Measurements from ENCODE around the gene IPO11.

Gene IPO11

DNA sequence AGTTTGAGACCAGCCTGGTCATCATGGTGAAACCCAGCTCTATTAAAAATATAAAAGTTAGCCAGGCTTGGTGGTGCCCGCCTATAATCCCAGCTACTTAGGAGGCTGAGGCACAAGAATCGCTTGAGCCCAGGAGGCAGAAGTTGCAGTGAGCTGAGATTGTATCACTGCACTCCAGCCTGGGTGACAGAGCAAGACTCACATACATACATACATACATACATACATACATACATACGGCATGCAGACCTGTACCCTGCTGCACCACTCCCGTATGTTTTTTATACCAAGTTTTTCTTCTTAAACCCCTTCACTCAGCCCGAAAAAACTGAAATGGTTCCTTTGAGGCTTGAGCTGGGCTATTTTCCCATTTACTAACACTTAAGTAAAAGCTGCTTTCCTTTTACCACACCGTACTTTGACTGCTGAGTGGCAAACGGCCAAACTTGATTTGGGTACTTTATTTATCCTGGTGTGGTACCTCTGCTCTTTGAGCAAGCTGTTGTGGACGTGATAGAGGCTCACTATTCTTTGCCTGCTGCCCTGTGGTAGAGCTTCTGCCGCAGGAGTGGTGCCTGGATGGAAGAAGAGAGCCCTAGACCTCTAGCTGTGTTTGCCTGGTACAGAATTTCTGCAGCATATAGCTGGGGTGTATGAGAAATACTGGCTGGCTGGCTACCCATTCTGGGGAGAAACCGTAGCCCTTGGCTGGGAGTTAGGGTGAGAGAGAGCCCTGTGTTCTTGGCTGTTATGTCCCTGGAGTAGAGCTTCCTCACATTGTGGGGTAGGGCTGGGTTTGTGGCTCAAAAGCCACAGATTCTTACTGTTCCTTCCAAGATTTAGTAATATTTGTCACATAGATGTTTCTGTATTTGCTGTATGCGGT lies 19.4 kb downstream of the IPO11 start:
- peak; percentile 37 to 55 for DNase-seq (ENCODE audit: low read depth in 2 of 2)
- TF ChIP-seq, protein P1, sequence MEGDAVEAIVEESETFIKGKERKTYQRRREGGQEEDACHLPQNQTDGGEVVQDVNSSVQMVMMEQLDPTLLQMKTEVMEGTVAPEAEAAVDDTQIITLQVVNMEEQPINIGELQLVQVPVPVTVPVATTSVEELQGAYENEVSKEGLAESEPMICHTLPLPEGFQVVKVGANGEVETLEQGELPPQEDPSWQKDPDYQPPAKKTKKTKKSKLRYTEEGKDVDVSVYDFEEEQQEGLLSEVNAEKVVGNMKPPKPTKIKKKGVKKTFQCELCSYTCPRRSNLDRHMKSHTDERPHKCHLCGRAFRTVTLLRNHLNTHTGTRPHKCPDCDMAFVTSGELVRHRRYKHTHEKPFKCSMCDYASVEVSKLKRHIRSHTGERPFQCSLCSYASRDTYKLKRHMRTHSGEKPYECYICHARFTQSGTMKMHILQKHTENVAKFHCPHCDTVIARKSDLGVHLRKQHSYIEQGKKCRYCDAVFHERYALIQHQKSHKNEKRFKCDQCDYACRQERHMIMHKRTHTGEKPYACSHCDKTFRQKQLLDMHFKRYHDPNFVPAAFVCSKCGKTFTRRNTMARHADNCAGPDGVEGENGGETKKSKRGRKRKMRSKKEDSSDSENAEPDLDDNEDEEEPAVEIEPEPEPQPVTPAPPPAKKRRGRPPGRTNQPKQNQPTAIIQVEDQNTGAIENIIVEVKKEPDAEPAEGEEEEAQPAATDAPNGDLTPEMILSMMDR (IDR thresholded peaks at IDR 0.05; ENCODE audit: low read depth, low read length): no peak
- no peak overlapping the region for H3K4me3 ChIP-seq (replicated peaks in 1 of 2; ENCODE audit: low read depth in 2 of 2, low read length in 2 of 2)

DNA sequence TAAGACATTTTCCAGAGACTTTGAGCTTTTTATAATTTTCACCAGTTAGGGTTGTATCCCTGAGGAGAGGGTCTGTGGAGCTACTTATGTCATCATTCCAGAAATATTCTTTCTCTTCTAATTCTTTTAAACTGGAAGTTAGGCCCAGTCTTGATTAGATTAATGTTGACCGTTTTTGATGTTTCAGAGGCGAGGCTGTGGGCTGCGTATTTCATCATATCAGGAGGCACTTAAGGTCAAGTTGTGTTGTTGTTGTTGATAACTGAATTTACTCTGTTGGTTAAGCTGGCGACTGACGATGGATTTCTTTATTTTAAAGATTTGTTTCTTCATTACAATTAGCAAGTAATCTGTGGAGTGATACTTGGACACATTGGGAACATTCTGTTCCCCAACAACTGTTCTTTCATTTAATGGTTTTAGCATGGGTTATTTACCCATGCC lies 20.1 kb downstream of the IPO11 start:
- DNase-seq (ENCODE audit: low read depth in 2 of 2): peak; percentile 38 to 50
- TF ChIP-seq, protein P1 (IDR thresholded peaks at IDR 0.05; ENCODE audit: low read depth, low read length): no peak
- no peak overlapping the region for H3K4me3 ChIP-seq (replicated peaks in 1 of 2; ENCODE audit: low read depth in 2 of 2, low read length in 2 of 2)

DNA sequence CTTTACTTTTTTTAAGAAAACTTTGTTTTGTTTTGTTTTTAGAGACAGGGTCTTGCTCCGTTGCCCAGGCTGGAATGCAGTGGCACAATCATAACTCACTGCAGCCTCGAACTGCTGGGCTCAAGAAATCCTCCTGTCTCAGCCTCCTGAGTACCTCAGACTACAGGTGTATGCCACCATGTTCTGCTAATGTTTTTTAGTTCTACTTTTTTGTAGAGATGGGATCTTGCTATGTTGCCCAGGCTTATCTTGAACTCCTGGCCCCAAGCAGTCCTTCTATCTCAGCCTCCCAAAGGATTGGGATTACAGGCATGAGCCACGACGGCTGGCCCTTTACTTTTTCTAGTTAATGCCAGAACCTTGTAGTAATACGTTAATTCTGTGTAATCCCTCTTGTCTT lies 36.0 kb downstream of the IPO11 start:
- TF ChIP-seq, protein P1 (IDR thresholded peaks at IDR 0.05; ENCODE audit: low read depth, low read length): no peak
- no peak for DNase-seq (ENCODE audit: low read depth in 2 of 2)
- H3K4me3 ChIP-seq (replicated peaks in 1 of 2; ENCODE audit: low read depth in 2 of 2, low read length in 2 of 2): no peak overlapping the region

DNA sequence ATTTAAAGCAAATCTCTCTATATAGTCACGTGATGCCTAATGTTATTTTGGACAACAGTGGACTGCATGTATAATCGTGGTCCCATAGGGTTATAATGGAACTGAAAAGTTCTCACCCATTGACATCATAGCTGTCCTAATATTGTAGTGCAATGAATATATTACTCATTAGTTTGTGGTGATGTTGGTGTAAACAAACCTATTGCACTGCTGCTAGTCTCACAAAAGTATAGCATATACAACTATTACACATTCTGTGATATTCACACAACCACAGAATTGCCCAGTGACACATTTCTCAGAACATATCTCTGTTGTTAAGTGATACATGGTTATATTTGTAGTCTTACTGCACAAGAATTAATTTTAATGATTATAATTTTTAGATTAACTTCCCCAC lies 37.7 kb downstream of the IPO11 start:
- TF ChIP-seq, protein P1 (IDR thresholded peaks at IDR 0.05; ENCODE audit: low read depth, low read length): no peak
- DNase-seq (ENCODE audit: low read depth in 2 of 2): no peak
- H3K4me3 ChIP-seq (replicated peaks in 1 of 2; ENCODE audit: low read depth in 2 of 2, low read length in 2 of 2): no peak overlapping the region

DNA sequence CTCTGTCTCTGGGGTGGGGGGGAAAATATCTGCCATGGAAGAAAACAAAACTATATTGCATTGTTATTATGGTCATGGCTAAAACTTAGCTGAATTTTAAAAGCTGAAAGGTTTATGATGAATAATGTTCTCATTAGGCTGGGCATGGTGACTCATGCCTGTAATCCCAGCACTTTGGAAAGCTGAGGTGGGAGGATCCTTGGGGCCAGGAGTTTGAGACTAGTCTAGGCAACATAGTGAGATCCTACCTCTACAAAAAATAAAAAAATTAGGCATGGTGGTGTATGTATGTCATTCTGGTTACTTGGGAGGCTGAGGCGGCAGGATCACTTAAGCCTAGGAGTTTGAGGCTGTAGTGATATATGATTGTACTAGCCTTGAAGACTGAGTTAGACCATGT lies 44.5 kb downstream of the IPO11 start:
- H3K4me3 ChIP-seq (replicated peaks in 1 of 2; ENCODE audit: low read depth in 2 of 2, low read length in 2 of 2): no peak overlapping the region
- DNase-seq (ENCODE audit: low read depth in 2 of 2): peak; percentile 8 to 45
- TF ChIP-seq, protein P1 (IDR thresholded peaks at IDR 0.05; ENCODE audit: low read depth, low read length): no peak

DNA sequence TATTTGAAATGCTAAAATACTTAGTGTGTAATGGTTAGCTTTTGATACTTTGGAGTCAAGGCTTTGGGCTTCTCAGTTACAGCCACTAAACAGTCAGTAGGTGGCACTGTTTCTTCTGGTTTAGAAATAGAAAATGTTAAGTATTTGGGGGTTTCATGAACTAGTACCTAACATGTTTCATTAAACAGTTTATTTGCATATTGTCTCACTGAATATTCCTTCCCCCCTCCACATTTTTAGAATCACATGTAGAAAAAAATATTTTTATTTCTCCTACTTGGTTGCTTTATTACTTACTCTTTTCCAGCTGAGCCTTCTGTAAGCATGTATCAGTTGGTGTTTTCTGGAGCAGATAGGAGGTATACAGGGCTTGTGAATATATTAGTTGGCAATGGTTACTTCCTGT lies 48.0 kb downstream of the IPO11 start:
- TF ChIP-seq, protein P1 (IDR thresholded peaks at IDR 0.05; ENCODE audit: low read depth, low read length): peak; percentile 71
- peak; percentile 73 to 79 for DNase-seq (ENCODE audit: low read depth in 2 of 2)

More for the DNA sequence above, 48.0 kb downstream of the IPO11 start:
- no peak overlapping the region for H3K4me3 ChIP-seq (replicated peaks in 1 of 2; ENCODE audit: low read depth in 2 of 2, low read length in 2 of 2)

Data from cardiac fibroblast (primary cell).